ENCODE measurements around the gene YBX1. TPM values are rescaled to one million over a fixed set of nuclear protein-coding genes. Genes with fewer than 3 reads are reported as not detected.

The YBX1 gene
- total RNA-seq = 410 and 555 TPM in 2 replicates

GRCh38 chr1:42681741-42682483 lies at the start of gene YBX1:
YBX1 (plus strand) TSS chr1:42682418; CDS start chr1:42682566, 148 bp downstream.

GRCh38 chr1:42657981-42658876 lies 24.0 kb upstream of the YBX1 start, which contains the start of gene PPIH:
PPIH (plus strand) TSS chr1:42658423; CDS start chr1:42658447, 24 bp downstream.

GRCh38 chr1:42739753-42740700 lies 57.8 kb downstream of the YBX1 start, which contains the start of gene CLDN19:
CLDN19 (minus strand) TSS chr1:42740236; CDS start chr1:42740063, 173 bp downstream.

Other genes starting within 250 kb of the YBX1 start
- gene ZMYND12, start 226.4 kb upstream of the YBX1 start, total RNA-seq = 0.65 and 1.3 TPM in 2 replicates
- gene PPCS, start 225.9 kb upstream of the YBX1 start, total RNA-seq = 49.9 and 52.6 TPM in 2 replicates
- gene CCDC30, start 219.1 kb upstream of the YBX1 start, total RNA-seq = 1.3 and 1.6 TPM in 2 replicates
- gene PPIH, start 24.0 kb upstream of the YBX1 start, total RNA-seq = 6.2 and 9.6 TPM in 2 replicates
- not detected in 2 replicates for gene CLDN19, start 57.8 kb downstream of the YBX1 start, total RNA-seq
- 130 and 166 TPM in 2 replicates for gene P3H1, start 84.6 kb downstream of the YBX1 start, total RNA-seq
- 5.8 TPM in 2 replicates for gene C1orf50, start 84.8 kb downstream of the YBX1 start, total RNA-seq
- under 0.01 TPM in 1 of 2 replicates, not detected in the other for gene TMEM269, start 102.6 kb downstream of the YBX1 start, total RNA-seq
- gene ERMAP, start 134.7 kb downstream of the YBX1 start, total RNA-seq = 25.1 and 25.2 TPM in 2 replicates
- 14.1 and 15.7 TPM in 2 replicates for gene SVBP, start 135.0 kb downstream of the YBX1 start, total RNA-seq
- 5.5 and 8.0 TPM in 2 replicates for gene ZNF691, start 164.2 kb downstream of the YBX1 start, total RNA-seq